Hematopoietic multipotent progenitor cell treated with erythropoietin and hydrocortisone succinate and interleukin-3 and kit ligand, for 8 days (in vitro differentiated cells): ENCODE results near the gene KRT82.

ENCODE experiments used
- DNase-seq: peaks from one replicate; pipeline ENCODE4 v3.0.0-alpha.2; 2015

Gene KRT82

GRCh38 chr12:52407918-52408317, 1.8 kb upstream of the KRT82 start:
- DNase-seq = no peak

GRCh38 chr12:52404951-52405350, 1.2 kb downstream of the KRT82 start:
- no peak for DNase-seq

GRCh38 chr12:52403561-52403960, 2.6 kb downstream of the KRT82 start:
- DNase-seq = no peak

GRCh38 chr12:52402873-52403540, 3.1 kb downstream of the KRT82 start:
- no peak for DNase-seq

- no peak for DNase-seq
Observed at GRCh38 chr12:52402377-52402776, 3.8 kb downstream of the KRT82 start.

GRCh38 chr12:52401926-52402325, 4.2 kb downstream of the KRT82 start:
- DNase-seq = no peak

GRCh38 chr12:52401526-52401925, 4.6 kb downstream of the KRT82 start:
- DNase-seq = no peak

- DNase-seq = no peak
Observed at GRCh38 chr12:52400906-52401305, 5.2 kb downstream of the KRT82 start.

- no peak for DNase-seq
Observed at GRCh38 chr12:52399756-52400155, 6.4 kb downstream of the KRT82 start.

GRCh38 chr12:52398176-52398575, 8.0 kb downstream of the KRT82 start:
- no peak for DNase-seq

- no peak for DNase-seq
Observed at GRCh38 chr12:52396656-52397055, 9.5 kb downstream of the KRT82 start.

- DNase-seq = no peak
Observed at GRCh38 chr12:52395761-52396434, 10.2 kb downstream of the KRT82 start.

GRCh38 chr12:52394836-52395405, 11.2 kb downstream of the KRT82 start:
- no peak for DNase-seq

GRCh38 chr12:52392465-52393007, 13.6 kb downstream of the KRT82 start:
- no peak for DNase-seq

- no peak for DNase-seq
Observed at GRCh38 chr12:52391618-52392002, 14.5 kb downstream of the KRT82 start.

- peak; percentile 31 for DNase-seq
Observed at GRCh38 chr12:52390739-52391617, 15.2 kb downstream of the KRT82 start.

GRCh38 chr12:52389313-52390207, 16.6 kb downstream of the KRT82 start:
- DNase-seq = no peak

- no peak for DNase-seq
Observed at GRCh38 chr12:52387859-52388258, 18.3 kb downstream of the KRT82 start.

- no peak for DNase-seq
Observed at GRCh38 chr12:52385226-52385702, 20.9 kb downstream of the KRT82 start, which contains the start of gene KRT84. Gene KRT84 (minus strand): TSS chr12:52385652. CDS start chr12:52385585, 67 bp downstream.

- no peak for DNase-seq
Observed at GRCh38 chr12:52383331-52383730, 22.8 kb downstream of the KRT82 start.

GRCh38 chr12:52382854-52383253, 23.3 kb downstream of the KRT82 start:
- DNase-seq = no peak

- DNase-seq = no peak
Observed at GRCh38 chr12:52381206-52381605, 24.9 kb downstream of the KRT82 start.
